Ishikawa (cell line): Measurements from ENCODE around the gene ZNF609.

Experiments
- CEBPB ChIP-seq: IDR thresholded peaks from 2 replicates; pipeline ENCODE4 v1.6.1; 2012
- CREB1 ChIP-seq: IDR thresholded peaks from 2 replicates; pipeline ENCODE4 v1.6.1; 2012; ENCODE audit warnings: low read depth
- EGR1 ChIP-seq: IDR thresholded peaks from 2 replicates; pipeline ENCODE4 v1.6.1; 2012
- EP300 ChIP-seq: IDR thresholded peaks from 2 replicates; pipeline ENCODE4 v1.6.1; 2012; ENCODE audit warnings: borderline replicate concordance
- FOXM1 ChIP-seq: IDR thresholded peaks from 2 replicates; pipeline ENCODE4 v1.6.1; 2012; ENCODE audit warnings: low read depth, borderline replicate concordance
- NFIC ChIP-seq: IDR thresholded peaks from 2 replicates; pipeline ENCODE4 v1.6.1; 2012
- RAD21 ChIP-seq: IDR thresholded peaks from 2 replicates; pipeline ENCODE4 v1.6.1; 2012; ENCODE audit warnings: low read depth
- REST ChIP-seq: IDR thresholded peaks from 2 replicates; pipeline ENCODE4 v1.6.1; 2012; ENCODE audit warnings: low read depth, mild to moderate bottlenecking
- TAF1 ChIP-seq: IDR thresholded peaks from 2 replicates; pipeline ENCODE4 v1.6.1; 2012; ENCODE audit warnings: low read depth, mild to moderate bottlenecking
- TCF12 ChIP-seq: IDR thresholded peaks from 2 replicates; pipeline ENCODE4 v1.6.1; 2012; ENCODE audit warnings: low read depth
- TEAD4 ChIP-seq: IDR thresholded peaks from 2 replicates; pipeline ENCODE4 v1.6.1; 2012
- USF1 ChIP-seq: IDR thresholded peaks from 2 replicates; pipeline ENCODE4 v1.6.1; 2012
- YY1 ChIP-seq: IDR thresholded peaks from 2 replicates; pipeline ENCODE4 v1.6.1; 2012; ENCODE audit warnings: low read depth
- ZBTB7A ChIP-seq: IDR thresholded peaks from 2 replicates; pipeline ENCODE4 v1.6.1; 2012; ENCODE audit warnings: low read depth
- TF ChIP-seq, protein P1 (sequence below): IDR thresholded peaks from 2 replicates; pipeline ENCODE4 v1.6.1; 2012

Gene ZNF609

GRCh38 chr15:64437982-64438381 is 22.4 kb upstream of the ZNF609 start:
- no peak for TF ChIP-seq USF1
- TF ChIP-seq, protein P1, sequence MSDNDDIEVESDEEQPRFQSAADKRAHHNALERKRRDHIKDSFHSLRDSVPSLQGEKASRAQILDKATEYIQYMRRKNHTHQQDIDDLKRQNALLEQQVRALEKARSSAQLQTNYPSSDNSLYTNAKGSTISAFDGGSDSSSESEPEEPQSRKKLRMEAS = no peak
- no peak for TF ChIP-seq FOXM1
- no peak for TF ChIP-seq RAD21
- TF ChIP-seq TEAD4 = no peak
- TF ChIP-seq ZBTB7A = no peak
- no peak for TF ChIP-seq EGR1
- TF ChIP-seq YY1 = no peak

DNA sequence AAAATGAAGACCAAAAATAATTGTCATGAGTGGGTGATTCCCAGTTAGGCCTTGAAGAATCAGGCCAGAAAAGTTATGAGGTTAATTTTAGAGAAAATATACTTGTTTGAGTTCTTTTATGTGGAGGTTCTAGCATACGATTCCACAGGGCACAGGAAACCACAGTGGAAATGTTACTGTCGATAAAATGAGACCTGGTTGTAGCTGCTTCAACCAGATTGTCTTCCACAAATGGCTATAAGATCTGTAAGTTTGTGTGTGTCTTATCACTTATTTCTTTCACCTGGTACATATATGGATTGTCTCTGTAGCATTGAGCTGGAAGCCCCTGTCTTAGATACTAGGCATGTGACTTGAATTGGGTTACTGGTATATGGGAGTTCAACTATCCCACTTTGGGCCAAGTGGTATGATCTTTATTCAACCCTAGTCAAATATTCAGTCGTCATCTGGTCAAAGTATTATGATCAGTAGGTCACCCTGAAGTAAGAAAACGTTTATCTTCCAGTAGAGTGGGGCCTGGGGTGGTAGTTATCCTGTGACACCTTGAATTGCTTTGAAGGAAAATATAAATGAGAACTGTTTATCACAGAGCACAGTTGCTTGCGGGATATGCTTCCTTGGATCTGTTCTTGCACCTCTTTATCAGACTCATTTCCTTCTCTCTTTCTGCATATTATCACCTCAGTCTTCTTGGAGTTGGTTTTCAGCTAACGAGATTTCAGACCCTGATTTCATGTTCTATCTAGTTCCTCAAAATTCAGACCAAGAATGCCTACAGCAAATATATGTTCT is 21.5 kb upstream of the ZNF609 start:
- TF ChIP-seq CREB1 (no peak), RAD21 (no peak), CEBPB (no peak), EP300 (no peak), USF1 (no peak), ZBTB7A (no peak), TAF1 (no peak), YY1 (no peak), TEAD4 (no peak), REST (no peak), EGR1 (no peak)
- TF ChIP-seq, protein P1 = no peak

- TF ChIP-seq EP300 (no peak), CREB1 (no peak), NFIC (no peak), YY1 (no peak), TAF1 (no peak), RAD21 (no peak), USF1 (no peak), TCF12 (no peak), EGR1 (no peak), CEBPB (no peak), ZBTB7A (no peak), REST (no peak), TEAD4 (no peak), FOXM1 (no peak)
- TF ChIP-seq, protein P1 = no peak
These were observed 18.5 kb upstream of the ZNF609 start for GRCh38 chr15:64441852-64442251.

- TF ChIP-seq, protein P1 = no peak
- no peak for TF ChIP-seq TEAD4
- TF ChIP-seq EP300 = no peak
- no peak for TF ChIP-seq EGR1
- TF ChIP-seq CEBPB = no peak
- no peak for TF ChIP-seq CREB1
- no peak for TF ChIP-seq FOXM1
- TF ChIP-seq REST = no peak
- no peak for TF ChIP-seq TAF1
- TF ChIP-seq USF1 = no peak
- no peak for TF ChIP-seq ZBTB7A
- no peak for TF ChIP-seq RAD21
- no peak for TF ChIP-seq YY1
- TF ChIP-seq TCF12 = no peak
- no peak for TF ChIP-seq NFIC
These were observed 17.4 kb upstream of the ZNF609 start for GRCh38 chr15:64443016-64443415.
